Loucy (cell line): ENCODE measurements around the gene NAV2.

ENCODE experiments used
- EZH2phosphoT487 ChIP-seq: fragments of 200-600 bp; IDR thresholded peaks from 2 replicates; pipeline ENCODE4 v1.6.1; 2018; ENCODE audit warnings: antibody characterized with exemption, mild to moderate bottlenecking, moderate library complexity, borderline replicate concordance
- TF ChIP-seq, protein P1 (sequence below): fragments of 200-600 bp; sonication (generic); conservative IDR thresholded peaks from 2 replicates; pipeline ENCODE4 v1.5.1; 2014; ENCODE audit warnings: mild to moderate bottlenecking, antibody characterized with exemption, low read length

DNA sequence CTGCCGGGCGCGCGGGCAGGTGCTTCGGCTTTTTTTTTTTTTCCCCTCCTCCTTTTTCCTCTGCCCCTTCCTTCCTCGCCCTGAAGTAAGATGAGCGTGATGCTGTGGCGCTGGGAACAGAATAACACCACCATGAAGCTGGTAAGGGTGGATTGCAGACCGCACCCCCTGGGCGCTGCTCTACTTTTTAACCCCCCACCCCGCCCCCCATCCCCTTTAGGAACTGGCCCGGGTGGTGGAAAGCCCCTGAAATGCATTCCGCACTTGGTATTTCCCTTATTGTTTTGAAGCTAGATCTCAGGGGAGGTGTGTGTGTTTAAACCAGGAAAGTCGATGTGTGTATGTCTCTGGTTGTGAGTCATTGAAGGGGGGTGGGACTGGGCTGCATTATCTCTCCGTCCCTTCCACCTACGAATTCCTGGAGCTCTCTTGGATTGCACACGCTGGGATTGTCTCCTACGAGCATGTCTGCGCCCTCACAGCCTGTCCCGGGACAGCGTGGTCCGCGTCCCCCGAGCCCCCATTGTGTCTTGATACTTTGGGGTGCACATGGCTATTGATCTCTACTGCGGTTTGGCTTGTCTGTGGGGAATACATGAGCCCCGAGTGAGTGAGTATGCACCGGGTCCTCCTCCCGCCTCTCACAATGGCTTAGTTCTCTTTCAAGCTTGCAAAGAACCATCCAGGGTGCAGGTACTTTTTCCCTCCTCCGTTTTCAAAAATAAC lies 64.9 kb downstream of the NAV2 start:
- TF ChIP-seq, protein P1, sequence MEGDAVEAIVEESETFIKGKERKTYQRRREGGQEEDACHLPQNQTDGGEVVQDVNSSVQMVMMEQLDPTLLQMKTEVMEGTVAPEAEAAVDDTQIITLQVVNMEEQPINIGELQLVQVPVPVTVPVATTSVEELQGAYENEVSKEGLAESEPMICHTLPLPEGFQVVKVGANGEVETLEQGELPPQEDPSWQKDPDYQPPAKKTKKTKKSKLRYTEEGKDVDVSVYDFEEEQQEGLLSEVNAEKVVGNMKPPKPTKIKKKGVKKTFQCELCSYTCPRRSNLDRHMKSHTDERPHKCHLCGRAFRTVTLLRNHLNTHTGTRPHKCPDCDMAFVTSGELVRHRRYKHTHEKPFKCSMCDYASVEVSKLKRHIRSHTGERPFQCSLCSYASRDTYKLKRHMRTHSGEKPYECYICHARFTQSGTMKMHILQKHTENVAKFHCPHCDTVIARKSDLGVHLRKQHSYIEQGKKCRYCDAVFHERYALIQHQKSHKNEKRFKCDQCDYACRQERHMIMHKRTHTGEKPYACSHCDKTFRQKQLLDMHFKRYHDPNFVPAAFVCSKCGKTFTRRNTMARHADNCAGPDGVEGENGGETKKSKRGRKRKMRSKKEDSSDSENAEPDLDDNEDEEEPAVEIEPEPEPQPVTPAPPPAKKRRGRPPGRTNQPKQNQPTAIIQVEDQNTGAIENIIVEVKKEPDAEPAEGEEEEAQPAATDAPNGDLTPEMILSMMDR, result no peak
- TF ChIP-seq EZH2phosphoT487, result no peak
